ENCODE results near the gene FAM98C. TPM values are rescaled to one million over a fixed set of nuclear protein-coding genes. Genes with fewer than 3 reads are reported as not detected.

Gene FAM98C
- total RNA-seq, 1 donor from 2014 or later: 17.9 TPM

DNA sequence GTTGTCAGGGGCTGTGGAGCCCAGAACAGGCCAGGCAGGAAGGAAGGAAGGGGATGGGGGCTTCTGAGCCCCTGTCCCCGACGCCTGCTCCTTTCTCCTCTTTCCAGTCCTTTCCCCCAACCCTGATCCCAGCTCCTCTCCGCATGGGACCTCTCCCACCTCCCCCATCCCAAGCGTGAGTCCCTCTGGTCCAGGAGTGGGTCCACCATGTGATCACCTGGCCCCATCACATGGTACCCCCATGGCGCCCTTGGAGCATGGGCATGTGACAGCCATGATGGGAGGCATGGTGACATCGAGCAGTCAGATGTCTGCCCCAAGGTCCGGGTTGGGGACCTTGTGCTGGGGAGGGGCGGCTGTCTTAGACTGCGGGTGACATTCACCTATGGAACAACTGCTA, 39.8 kb downstream of the FAM98C start:
- Mint-ChIP-seq H3K36me3 (no peaks in the 10 kb centered on the region), H3K27me3 (ENCODE audit: low read depth) (peaks cover 8% of the 10 kb centered on the region), H3K27ac (no peak overlapping the region), H3K9me3 (no peaks in the 10 kb centered on the region), H3K4me1 (no peaks in the 10 kb centered on the region), H3K4me3 (no peak overlapping the region)
- TF ChIP-seq CTCF (IDR thresholded peaks at IDR 0.05; ENCODE audit: unreplicated experiment): no peak
- DNase-seq (ENCODE audit: low spot score in 2 of 2, unreplicated experiment in 2 of 2): no peak

DNA sequence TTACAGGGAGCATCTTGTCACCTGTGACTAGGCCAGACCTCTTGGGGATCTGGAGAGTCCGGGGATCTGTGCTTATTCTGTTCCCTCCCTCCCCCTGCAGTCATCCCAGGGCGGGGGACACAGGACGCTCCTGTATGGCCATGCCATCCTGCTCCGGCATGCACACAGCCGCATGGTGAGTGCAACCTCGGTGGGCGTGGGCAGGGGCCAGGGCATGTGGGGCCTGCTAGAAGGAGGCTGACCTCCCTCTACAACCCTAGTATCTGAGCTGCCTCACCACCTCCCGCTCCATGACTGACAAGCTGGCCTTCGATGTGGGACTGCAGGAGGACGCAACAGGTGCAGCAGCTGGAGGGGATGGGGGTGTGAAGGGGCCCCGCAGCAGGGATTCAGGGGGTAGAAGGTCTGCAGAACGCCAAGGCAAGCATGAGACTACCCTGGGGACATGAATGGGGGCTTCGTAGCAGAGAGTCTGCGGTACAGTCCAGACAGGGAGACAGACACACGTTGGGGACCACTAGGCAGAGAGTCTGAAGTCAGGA, 40.6 kb downstream of the FAM98C start:
- no peak for DNase-seq (ENCODE audit: low spot score in 2 of 2, unreplicated experiment in 2 of 2)
- Mint-ChIP-seq H3K27me3 (ENCODE audit: low read depth) (peaks cover 8% of the 10 kb centered on the region), H3K4me3 (no peak overlapping the region), H3K27ac (no peak overlapping the region), H3K9me3 (no peaks in the 10 kb centered on the region), H3K36me3 (no peaks in the 10 kb centered on the region), H3K4me1 (no peaks in the 10 kb centered on the region)
- no peak for TF ChIP-seq CTCF (IDR thresholded peaks at IDR 0.05; ENCODE audit: unreplicated experiment)

- Mint-ChIP-seq H3K4me3 (no peak overlapping the region), H3K27ac (no peak overlapping the region), H3K9me3 (no peaks in the 10 kb centered on the region), H3K4me1 (no peaks in the 10 kb centered on the region), H3K36me3 (no peaks in the 10 kb centered on the region), H3K27me3 (ENCODE audit: low read depth) (peaks cover 11% of the 10 kb centered on the region)
- no peak for DNase-seq (ENCODE audit: low spot score in 2 of 2, unreplicated experiment in 2 of 2)
- no peak for TF ChIP-seq CTCF (IDR thresholded peaks at IDR 0.05; ENCODE audit: unreplicated experiment)
These were observed 41.1 kb downstream of the FAM98C start for GRCh38 chr19:38444026-38444425.

DNA sequence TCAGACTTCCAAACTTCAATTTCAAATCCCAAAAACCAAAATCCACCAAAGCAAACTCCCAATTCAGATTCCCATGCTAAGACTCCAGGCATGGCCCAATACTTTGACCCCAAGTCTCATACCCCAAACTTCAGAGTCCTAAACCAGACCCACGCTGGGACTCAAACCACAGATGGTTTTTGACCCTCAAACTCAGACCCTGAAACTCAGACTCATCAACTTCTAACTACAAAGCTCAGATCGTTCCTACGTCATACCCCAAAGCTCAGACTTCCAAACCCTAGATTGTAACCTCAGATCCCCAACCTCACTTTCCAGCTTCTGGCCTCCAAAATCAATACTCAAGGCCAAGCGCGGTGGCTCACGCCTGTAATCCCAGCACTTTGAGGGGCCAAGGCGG, 42.5 kb downstream of the FAM98C start:
- H3K36me3 Mint-ChIP-seq: no peaks in the 10 kb centered on the region

GRCh38 chr19:38448225-38448624, 45.3 kb downstream of the FAM98C start:
- no peaks in the 10 kb centered on the region for H3K9me3 Mint-ChIP-seq
- peaks cover 11% of the 10 kb centered on the region for H3K27me3 Mint-ChIP-seq (ENCODE audit: low read depth)
- no peaks in the 10 kb centered on the region for H3K36me3 Mint-ChIP-seq
- no peaks in the 10 kb centered on the region for H3K4me1 Mint-ChIP-seq
- DNase-seq (ENCODE audit: low spot score in 2 of 2, unreplicated experiment in 2 of 2): no peak
- TF ChIP-seq CTCF (IDR thresholded peaks at IDR 0.05; ENCODE audit: unreplicated experiment): no peak
- no peak overlapping the region for H3K27ac Mint-ChIP-seq
- H3K4me3 Mint-ChIP-seq: no peak overlapping the region

More for the DNA sequence above, 42.5 kb downstream of the FAM98C start:
- Mint-ChIP-seq H3K4me1 (no peaks in the 10 kb centered on the region), H3K9me3 (no peaks in the 10 kb centered on the region), H3K27ac (no peak overlapping the region), H3K27me3 (ENCODE audit: low read depth) (peaks cover 11% of the 10 kb centered on the region), H3K4me3 (no peak overlapping the region)
- TF ChIP-seq CTCF (IDR thresholded peaks at IDR 0.05; ENCODE audit: unreplicated experiment): no peak
- DNase-seq (ENCODE audit: low spot score in 2 of 2, unreplicated experiment in 2 of 2): no peak

DNA sequence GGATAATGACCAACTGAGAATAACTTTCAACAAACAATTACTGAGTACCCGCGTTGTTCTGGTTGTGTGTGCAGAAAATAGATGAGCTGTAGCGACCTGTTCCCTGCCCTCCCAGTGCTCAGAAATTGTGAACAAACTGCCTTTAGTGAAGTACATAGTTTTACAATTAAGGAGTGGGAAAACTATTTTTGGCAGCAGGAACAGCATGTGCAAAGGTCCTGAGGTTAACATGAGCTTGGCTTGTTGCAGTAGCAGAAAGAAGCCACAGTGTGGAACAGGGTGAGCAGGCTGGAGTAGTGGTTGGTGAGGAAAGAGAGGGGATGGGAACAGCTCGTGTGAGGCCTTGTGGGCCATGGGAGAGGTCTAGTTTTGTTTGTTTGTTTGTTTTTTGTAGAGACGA, 46.6 kb downstream of the FAM98C start:
- Mint-ChIP-seq H3K27ac (no peak overlapping the region), H3K36me3 (no peaks in the 10 kb centered on the region), H3K4me3 (no peak overlapping the region), H3K9me3 (no peaks in the 10 kb centered on the region), H3K27me3 (ENCODE audit: low read depth) (peaks cover 8% of the 10 kb centered on the region), H3K4me1 (no peaks in the 10 kb centered on the region)
- TF ChIP-seq CTCF (IDR thresholded peaks at IDR 0.05; ENCODE audit: unreplicated experiment): no peak
- no peak for DNase-seq (ENCODE audit: low spot score in 2 of 2, unreplicated experiment in 2 of 2)
